SK-N-SH (cell line): ENCODE results near the gene VMAC.

Experiments used
- EP300 ChIP-seq, 2 experiments: IDR thresholded peaks; 2 replicates each; pipeline versions ENCODE4 v1.4.0 to v1.6.1; 2012; ENCODE audit warnings: borderline replicate concordance in 1 of 2, low read depth in 1 of 2, low read length in 1 of 2
- FOXJ3 ChIP-seq: sonication (generic); formaldehyde crosslinking; IDR thresholded peaks from 2 replicates; pipeline ENCODE4 v1.5.1; 2020; ENCODE audit warnings: mild to moderate bottlenecking, missing genetic modification reagents
- FOXM1 ChIP-seq: IDR thresholded peaks from 2 replicates; pipeline ENCODE4 v1.4.0; 2012; ENCODE audit warnings: low read depth, mild to moderate bottlenecking
- GABPA ChIP-seq: IDR thresholded peaks from 2 replicates; pipeline ENCODE4 v1.4.0; 2012; ENCODE audit warnings: low read depth, mild to moderate bottlenecking
- JUND ChIP-seq: IDR thresholded peaks from 2 replicates; pipeline ENCODE4 v1.4.0; 2012
- MEF2A ChIP-seq: IDR thresholded peaks from 2 replicates; pipeline ENCODE4 v1.4.0; 2012; ENCODE audit warnings: low read depth, borderline replicate concordance
- NRF1 ChIP-seq: IDR thresholded peaks from 2 replicates; pipeline ENCODE4 v1.6.1; 2012; ENCODE audit warnings: low read depth, mild to moderate bottlenecking, low read length
- RAD21 ChIP-seq: IDR thresholded peaks from 2 replicates; pipeline ENCODE4 v1.6.1; 2012; ENCODE audit warnings: mild to moderate bottlenecking, low read length
- SMC3 ChIP-seq: IDR thresholded peaks from 2 replicates; pipeline ENCODE4 v1.6.1; 2012; ENCODE audit warnings: low read depth, low read length, improper control_type of control experiment
- YY1 ChIP-seq: IDR thresholded peaks from 2 replicates; pipeline ENCODE4 v1.4.0; 2012; ENCODE audit warnings: low read depth, mild to moderate bottlenecking
- TF ChIP-seq, protein P1 (sequence below): fragments of 200-600 bp; sonication (generic); IDR thresholded peaks from 2 replicates; pipeline ENCODE4 v1.6.1; 2017; ENCODE audit warnings: antibody characterized with exemption, mild to moderate bottlenecking, moderate library complexity
- TF ChIP-seq, protein P2 (sequence below): IDR thresholded peaks from 2 replicates; pipeline ENCODE4 v1.4.0; 2012; ENCODE audit warnings: low read depth
- TF ChIP-seq, protein P3 (sequence below): IDR thresholded peaks from 2 replicates; pipeline ENCODE4 v1.4.0; 2012; ENCODE audit warnings: low read depth, borderline replicate concordance
- TF ChIP-seq, protein P4 (sequence below): fragments of 150-350 bp; IDR thresholded peaks from 2 replicates; pipeline ENCODE4 v1.6.1; 2016; ENCODE audit warnings: mild to moderate bottlenecking, low read depth, low read length

GRCh38 chr19:5927441-5927821, 22.8 kb downstream of the VMAC start:
- TF ChIP-seq, protein P1, sequence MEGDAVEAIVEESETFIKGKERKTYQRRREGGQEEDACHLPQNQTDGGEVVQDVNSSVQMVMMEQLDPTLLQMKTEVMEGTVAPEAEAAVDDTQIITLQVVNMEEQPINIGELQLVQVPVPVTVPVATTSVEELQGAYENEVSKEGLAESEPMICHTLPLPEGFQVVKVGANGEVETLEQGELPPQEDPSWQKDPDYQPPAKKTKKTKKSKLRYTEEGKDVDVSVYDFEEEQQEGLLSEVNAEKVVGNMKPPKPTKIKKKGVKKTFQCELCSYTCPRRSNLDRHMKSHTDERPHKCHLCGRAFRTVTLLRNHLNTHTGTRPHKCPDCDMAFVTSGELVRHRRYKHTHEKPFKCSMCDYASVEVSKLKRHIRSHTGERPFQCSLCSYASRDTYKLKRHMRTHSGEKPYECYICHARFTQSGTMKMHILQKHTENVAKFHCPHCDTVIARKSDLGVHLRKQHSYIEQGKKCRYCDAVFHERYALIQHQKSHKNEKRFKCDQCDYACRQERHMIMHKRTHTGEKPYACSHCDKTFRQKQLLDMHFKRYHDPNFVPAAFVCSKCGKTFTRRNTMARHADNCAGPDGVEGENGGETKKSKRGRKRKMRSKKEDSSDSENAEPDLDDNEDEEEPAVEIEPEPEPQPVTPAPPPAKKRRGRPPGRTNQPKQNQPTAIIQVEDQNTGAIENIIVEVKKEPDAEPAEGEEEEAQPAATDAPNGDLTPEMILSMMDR = no peak
- no peak for TF ChIP-seq YY1
- TF ChIP-seq SMC3 = no peak
- no peak for TF ChIP-seq EP300 (IDR thresholded peaks at IDR 0.05; ENCODE audit: borderline replicate concordance in 1 of 2, low read depth in 1 of 2, low read length in 1 of 2)
- no peak for TF ChIP-seq FOXM1
- TF ChIP-seq NRF1 = no peak
- TF ChIP-seq FOXJ3 (CRISPR knock-in tag) = no peak
- no peak for TF ChIP-seq RAD21
- TF ChIP-seq, protein P2, sequence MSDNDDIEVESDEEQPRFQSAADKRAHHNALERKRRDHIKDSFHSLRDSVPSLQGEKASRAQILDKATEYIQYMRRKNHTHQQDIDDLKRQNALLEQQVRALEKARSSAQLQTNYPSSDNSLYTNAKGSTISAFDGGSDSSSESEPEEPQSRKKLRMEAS = no peak
- TF ChIP-seq MEF2A = no peak
- TF ChIP-seq, protein P3, sequence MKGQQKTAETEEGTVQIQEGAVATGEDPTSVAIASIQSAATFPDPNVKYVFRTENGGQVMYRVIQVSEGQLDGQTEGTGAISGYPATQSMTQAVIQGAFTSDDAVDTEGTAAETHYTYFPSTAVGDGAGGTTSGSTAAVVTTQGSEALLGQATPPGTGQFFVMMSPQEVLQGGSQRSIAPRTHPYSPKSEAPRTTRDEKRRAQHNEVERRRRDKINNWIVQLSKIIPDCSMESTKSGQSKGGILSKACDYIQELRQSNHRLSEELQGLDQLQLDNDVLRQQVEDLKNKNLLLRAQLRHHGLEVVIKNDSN = no peak
- TF ChIP-seq GABPA = no peak
- no peak for TF ChIP-seq JUND
- TF ChIP-seq, protein P4, sequence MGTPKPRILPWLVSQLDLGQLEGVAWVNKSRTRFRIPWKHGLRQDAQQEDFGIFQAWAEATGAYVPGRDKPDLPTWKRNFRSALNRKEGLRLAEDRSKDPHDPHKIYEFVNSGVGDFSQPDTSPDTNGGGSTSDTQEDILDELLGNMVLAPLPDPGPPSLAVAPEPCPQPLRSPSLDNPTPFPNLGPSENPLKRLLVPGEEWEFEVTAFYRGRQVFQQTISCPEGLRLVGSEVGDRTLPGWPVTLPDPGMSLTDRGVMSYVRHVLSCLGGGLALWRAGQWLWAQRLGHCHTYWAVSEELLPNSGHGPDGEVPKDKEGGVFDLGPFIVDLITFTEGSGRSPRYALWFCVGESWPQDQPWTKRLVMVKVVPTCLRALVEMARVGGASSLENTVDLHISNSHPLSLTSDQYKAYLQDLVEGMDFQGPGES = no peak
